Astrocyte of the cerebellum (primary cell): ENCODE data around the gene LRRC4C.
"Not testable (repeated sequence)": the region's sequence is repeated elsewhere in the genome, so short reads cannot be mapped to it uniquely, and the experiment has no call there.

Source experiments
- DNase-seq: peaks from one replicate; pipeline ENCODE4 v3.0.0-alpha.2; 2011; ENCODE audit warnings: low read depth
- H3K4me3 ChIP-seq: 2 replicates; pipeline ENCODE4 v1.5.1; 2011; ENCODE audit warnings: mild to moderate bottlenecking, low read depth, low read length, moderate library complexity
- in situ Hi-C: cut with HindIII; loops from 2 replicates; pipeline ENCODE4 v1.10.0; 2017; ENCODE audit warnings: low sequenced_read_pairs
- TF ChIP-seq, protein P1 (sequence below): IDR thresholded peaks from 2 replicates; pipeline ENCODE4 v1.5.1; 2012; ENCODE audit warnings: low read length, low read depth, moderate library complexity, mild to moderate bottlenecking; ENCODE audit errors: missing control alignments

LRRC4C gene

DNA sequence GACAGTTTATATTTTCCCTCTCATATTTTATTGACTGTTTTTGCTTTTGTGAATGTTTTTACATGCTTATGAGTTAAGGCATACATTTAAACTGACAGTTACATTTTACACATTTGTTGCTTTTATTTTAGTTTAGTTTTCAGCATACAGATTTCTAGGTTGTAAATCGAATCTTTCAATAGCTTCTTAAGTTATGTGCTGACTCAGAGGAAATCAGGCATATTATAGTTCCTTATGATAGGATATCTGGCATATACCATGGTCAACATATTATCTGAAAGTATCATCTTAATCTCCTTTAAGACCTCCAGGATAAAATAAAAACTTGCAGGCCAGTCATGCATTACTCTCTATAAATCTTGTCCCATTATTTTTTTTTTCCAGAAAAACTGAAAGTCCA is 916.6 kb downstream of the LRRC4C start:
- TF ChIP-seq, protein P1, sequence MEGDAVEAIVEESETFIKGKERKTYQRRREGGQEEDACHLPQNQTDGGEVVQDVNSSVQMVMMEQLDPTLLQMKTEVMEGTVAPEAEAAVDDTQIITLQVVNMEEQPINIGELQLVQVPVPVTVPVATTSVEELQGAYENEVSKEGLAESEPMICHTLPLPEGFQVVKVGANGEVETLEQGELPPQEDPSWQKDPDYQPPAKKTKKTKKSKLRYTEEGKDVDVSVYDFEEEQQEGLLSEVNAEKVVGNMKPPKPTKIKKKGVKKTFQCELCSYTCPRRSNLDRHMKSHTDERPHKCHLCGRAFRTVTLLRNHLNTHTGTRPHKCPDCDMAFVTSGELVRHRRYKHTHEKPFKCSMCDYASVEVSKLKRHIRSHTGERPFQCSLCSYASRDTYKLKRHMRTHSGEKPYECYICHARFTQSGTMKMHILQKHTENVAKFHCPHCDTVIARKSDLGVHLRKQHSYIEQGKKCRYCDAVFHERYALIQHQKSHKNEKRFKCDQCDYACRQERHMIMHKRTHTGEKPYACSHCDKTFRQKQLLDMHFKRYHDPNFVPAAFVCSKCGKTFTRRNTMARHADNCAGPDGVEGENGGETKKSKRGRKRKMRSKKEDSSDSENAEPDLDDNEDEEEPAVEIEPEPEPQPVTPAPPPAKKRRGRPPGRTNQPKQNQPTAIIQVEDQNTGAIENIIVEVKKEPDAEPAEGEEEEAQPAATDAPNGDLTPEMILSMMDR: no peak
- no peak for DNase-seq
- in situ Hi-C loops: no loop called here
- H3K4me3 ChIP-seq: no peak overlapping the region

DNA sequence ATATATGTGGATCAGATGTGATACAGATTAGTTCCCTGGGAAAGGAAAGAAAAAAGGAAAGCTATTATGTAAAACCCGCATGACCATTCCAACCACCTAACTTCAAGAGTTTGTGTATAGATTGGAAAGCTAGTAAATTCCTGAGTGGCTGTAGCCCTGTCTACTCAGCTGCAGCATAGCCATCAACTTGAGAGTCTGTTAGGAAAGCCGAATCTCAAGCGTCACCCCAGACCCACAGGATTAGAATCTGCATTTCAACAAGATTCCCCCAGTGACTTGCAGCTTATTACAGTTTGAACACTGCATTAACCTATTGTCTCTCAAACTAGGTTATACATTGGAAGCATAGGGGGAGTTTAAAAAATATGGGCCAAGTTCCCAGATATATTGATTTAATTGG is 921.7 kb downstream of the LRRC4C start:
- TF ChIP-seq, protein P1: no peak
- H3K4me3 ChIP-seq: no peak overlapping the region
- no peak for DNase-seq
- in situ Hi-C loops: no loop called here

DNA sequence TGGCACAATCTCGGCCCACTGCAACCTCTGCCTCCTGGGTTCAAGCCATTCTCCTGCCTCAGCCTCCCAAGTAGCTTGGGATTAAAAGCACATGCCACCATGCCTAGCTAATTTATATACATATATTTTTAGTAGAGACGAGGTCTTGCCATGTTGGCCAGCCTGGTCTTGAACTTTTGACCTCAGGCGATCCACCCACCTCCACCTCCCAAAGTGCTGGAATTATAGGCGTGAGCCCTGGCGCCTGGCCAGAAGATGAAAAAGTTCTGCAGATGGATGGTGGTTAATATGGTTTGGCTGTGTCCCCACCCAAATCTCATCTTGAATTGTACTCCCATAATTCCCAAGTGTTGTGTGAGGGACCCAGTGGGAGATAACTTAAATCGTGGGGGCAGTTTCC is 937.4 kb downstream of the LRRC4C start:
- in situ Hi-C loops, H3K4me3 ChIP-seq, DNase-seq: not testable (repeated sequence)

DNA sequence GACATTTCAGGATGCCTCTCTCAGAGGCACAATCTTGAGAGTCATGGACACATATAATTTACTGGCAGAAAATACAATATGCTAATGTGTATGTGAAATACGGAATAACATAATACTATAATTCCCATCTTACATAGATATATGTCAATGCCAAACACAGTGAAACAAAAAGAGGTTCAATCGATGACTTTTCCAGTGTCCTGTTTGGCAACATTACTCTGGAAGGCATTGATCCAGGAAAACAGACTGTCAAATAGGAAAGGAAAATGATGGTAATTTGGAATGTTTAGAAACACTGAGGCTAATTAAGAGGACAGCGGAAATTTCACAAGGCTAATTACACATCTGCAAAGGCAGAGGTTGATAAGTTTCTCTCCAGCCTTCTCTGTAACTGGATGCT is 942.3 kb downstream of the LRRC4C start:
- TF ChIP-seq, protein P1: no peak
- H3K4me3 ChIP-seq: no peak overlapping the region
- in situ Hi-C loops: no loop called here
- DNase-seq: no peak

DNA sequence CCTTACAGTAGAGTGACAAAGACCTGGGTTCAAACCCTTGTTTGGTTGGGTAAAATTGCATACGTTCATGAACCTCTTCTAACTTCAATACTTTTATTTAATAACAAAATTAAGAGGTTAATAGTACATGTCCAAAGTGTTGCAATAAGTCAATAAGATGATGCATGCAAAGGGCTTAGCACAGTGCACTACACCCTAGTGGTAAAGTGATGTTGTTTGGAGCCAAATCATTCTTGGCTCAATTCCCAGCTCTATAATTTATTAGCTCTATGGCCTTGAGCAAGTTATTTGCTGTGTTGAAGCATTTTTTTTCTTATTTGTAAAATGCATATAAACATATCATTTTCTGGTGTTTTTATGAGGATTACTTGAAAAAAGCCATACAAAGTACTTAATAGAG is 945.3 kb downstream of the LRRC4C start:
- H3K4me3 ChIP-seq: no peak overlapping the region
- in situ Hi-C loops: no loop called here
- no peak for DNase-seq
- TF ChIP-seq, protein P1: no peak

DNA sequence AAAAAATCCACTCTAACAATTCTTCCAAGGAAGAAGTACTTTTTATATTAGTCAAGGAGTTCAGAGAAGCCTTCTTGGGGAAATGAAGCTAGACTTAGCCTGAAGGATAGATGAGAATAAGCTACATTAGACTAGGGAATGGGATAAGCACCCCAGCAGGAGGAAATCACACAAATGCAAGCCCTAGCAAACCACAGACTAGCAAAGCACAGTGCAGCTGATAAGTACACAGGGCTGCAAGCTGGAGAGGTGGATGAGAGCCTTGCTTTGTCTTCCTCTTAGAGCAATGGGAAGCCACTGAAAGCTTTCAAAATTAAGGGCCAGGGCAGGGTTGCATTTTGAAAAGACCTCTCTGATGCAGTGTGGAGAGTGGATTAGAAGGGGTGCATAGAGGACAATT is 946.2 kb downstream of the LRRC4C start:
- H3K4me3 ChIP-seq: no peak overlapping the region
- TF ChIP-seq, protein P1: no peak
- in situ Hi-C loops: no loop called here
- no peak for DNase-seq

DNA sequence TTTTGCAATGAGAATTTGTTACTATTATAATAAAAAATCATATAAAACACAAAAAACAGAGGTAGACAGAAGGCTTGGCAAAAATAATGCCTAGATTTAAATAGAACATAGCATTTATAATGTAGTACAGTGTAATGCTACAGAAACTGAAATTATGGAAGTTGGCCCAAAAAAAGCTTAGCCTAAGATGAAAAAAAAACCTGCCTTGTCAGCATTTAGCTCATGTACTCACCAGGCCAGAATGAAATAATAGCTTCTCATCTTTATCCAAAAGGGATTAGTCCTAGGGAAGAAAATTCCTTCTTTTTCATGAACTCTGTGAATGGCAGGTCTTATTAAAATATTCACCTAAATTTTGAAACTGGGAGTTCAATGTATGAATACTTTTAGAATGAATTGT is 951.1 kb downstream of the LRRC4C start:
- TF ChIP-seq, protein P1: no peak

More for the DNA sequence above, 951.1 kb downstream of the LRRC4C start:
- DNase-seq: no peak
- in situ Hi-C loops: no loop called here
- H3K4me3 ChIP-seq: no peak overlapping the region
